SK-N-SH (cell line): ENCODE results near the gene MCTP1.

Source experiments
- CTCF ChIP-seq: fragments of 200-600 bp; sonication (generic); IDR thresholded peaks from 2 replicates; pipeline ENCODE4 v1.6.1; 2017; ENCODE audit warnings: antibody characterized with exemption, mild to moderate bottlenecking, moderate library complexity
- EP300 ChIP-seq, 2 experiments: IDR thresholded peaks; 2 replicates each; pipeline versions ENCODE4 v1.4.0 to v1.6.1; 2012; ENCODE audit warnings: borderline replicate concordance in 1 of 2, low read depth in 1 of 2, low read length in 1 of 2
- EZH2phosphoT487 ChIP-seq: fragments of 200-600 bp; sonication (generic); IDR thresholded peaks from 2 replicates; pipeline ENCODE4 v1.6.1; 2017; ENCODE audit warnings: low read depth, mixed run types, mild to moderate bottlenecking, antibody characterized with exemption, moderate library complexity, borderline replicate concordance
- JUND ChIP-seq: IDR thresholded peaks from 2 replicates; pipeline ENCODE4 v1.4.0; 2012
- MXI1 ChIP-seq: IDR thresholded peaks from 2 replicates; pipeline ENCODE4 v1.6.1; 2012; ENCODE audit warnings: mild to moderate bottlenecking, low read depth, low read length, improper control_type of control experiment
- POLR2AphosphoS5 ChIP-seq: IDR thresholded peaks from 2 replicates; pipeline ENCODE4 v1.6.1; 2012; ENCODE audit warnings: low read depth, low read length
- REST ChIP-seq: IDR thresholded peaks from 2 replicates; pipeline ENCODE4 v1.6.1; 2012; ENCODE audit warnings: mild to moderate bottlenecking, low read depth, low read length, moderate library complexity
- RXRA ChIP-seq: IDR thresholded peaks from 2 replicates; pipeline ENCODE4 v1.4.0; 2012; ENCODE audit warnings: low read depth, mild to moderate bottlenecking, borderline replicate concordance
- SMC3 ChIP-seq: IDR thresholded peaks from 2 replicates; pipeline ENCODE4 v1.6.1; 2012; ENCODE audit warnings: low read depth, low read length, improper control_type of control experiment
- TAF1 ChIP-seq: IDR thresholded peaks from 2 replicates; pipeline ENCODE4 v1.6.1; 2012; ENCODE audit warnings: low read depth, mild to moderate bottlenecking, low read length, moderate library complexity, borderline replicate concordance

GRCh38 chr5:95072281-95072680 lies 212.6 kb downstream of the MCTP1 start:
- TF ChIP-seq CTCF (no peak), MXI1 (no peak), EP300 (IDR thresholded peaks at IDR 0.05; ENCODE audit: borderline replicate concordance in 1 of 2, low read depth in 1 of 2, low read length in 1 of 2) (no peak), SMC3 (no peak), EZH2phosphoT487 (no peak), TAF1 (no peak), REST (no peak), JUND (no peak), POLR2AphosphoS5 (no peak), RXRA (no peak)
